Measurements from ENCODE around the gene SMLR1.
"Not testable (repeated sequence)": the region's sequence is repeated elsewhere in the genome, so short reads cannot be mapped to it uniquely, and the experiment has no call there.

Gene SMLR1

GRCh38 chr6:130794010-130794697 lies 33.1 kb upstream of the SMLR1 start:
- Histone ChIP-seq H3K9me3 (ENCODE audit: control insufficient read depth, low read length) (peaks cover 1% of the 10 kb centered on the region), H3K9ac (no peak overlapping the region), H2AFZ (no peak overlapping the region), H3K4me1 (no peaks in the 10 kb centered on the region), H3K27ac (no peak overlapping the region), H3K4me2 (ENCODE audit: low read length) (no peak overlapping the region), H3K79me2 (no peaks in the 10 kb centered on the region), H3K4me3 (ENCODE audit: low read depth, low read length) (no peak overlapping the region), H3K27me3 (ENCODE audit: control insufficient read depth, insufficient read depth, low read length) (no peaks in the 10 kb centered on the region), H3K36me3 (ENCODE audit: control insufficient read depth, insufficient read depth, low read length) (no peaks in the 10 kb centered on the region)
- no peak for TF ChIP-seq CTCF (IDR thresholded peaks at IDR 0.05)

GRCh38 chr6:130794738-130795137 lies 32.5 kb upstream of the SMLR1 start:
- H3K9me3 ChIP-seq (ENCODE audit: control insufficient read depth, low read length) = peaks cover 4% of the 10 kb centered on the region
- no peak overlapping the region for H3K27ac ChIP-seq
- H3K27me3 ChIP-seq (ENCODE audit: control insufficient read depth, insufficient read depth, low read length) = no peaks in the 10 kb centered on the region
- no peak for TF ChIP-seq CTCF (IDR thresholded peaks at IDR 0.05)
- no peaks in the 10 kb centered on the region for H3K36me3 ChIP-seq (ENCODE audit: control insufficient read depth, insufficient read depth, low read length)
- H3K4me1 ChIP-seq = no peaks in the 10 kb centered on the region
- no peak overlapping the region for H3K4me3 ChIP-seq (ENCODE audit: low read depth, low read length)
- no peak overlapping the region for H2AFZ ChIP-seq
- no peak overlapping the region for H3K4me2 ChIP-seq (ENCODE audit: low read length)
- no peaks in the 10 kb centered on the region for H3K79me2 ChIP-seq
- H3K9ac ChIP-seq = no peak overlapping the region

GRCh38 chr6:130796313-130796905 lies 30.8 kb upstream of the SMLR1 start:
- H3K27me3 ChIP-seq (ENCODE audit: control insufficient read depth, insufficient read depth, low read length) = no peaks in the 10 kb centered on the region
- no peak for TF ChIP-seq CTCF (IDR thresholded peaks at IDR 0.05)
- H3K4me1 ChIP-seq = no peaks in the 10 kb centered on the region
- H3K79me2 ChIP-seq = no peaks in the 10 kb centered on the region
- H3K9me3 ChIP-seq (ENCODE audit: control insufficient read depth, low read length) = peaks cover 7% of the 10 kb centered on the region
- no peak overlapping the region for H3K27ac ChIP-seq
- H3K4me2 ChIP-seq (ENCODE audit: low read length) = no peak overlapping the region
- H2AFZ ChIP-seq = no peak overlapping the region
- no peak overlapping the region for H3K9ac ChIP-seq
- H3K4me3 ChIP-seq (ENCODE audit: low read depth, low read length) = no peak overlapping the region
- no peaks in the 10 kb centered on the region for H3K36me3 ChIP-seq (ENCODE audit: control insufficient read depth, insufficient read depth, low read length)

GRCh38 chr6:130797061-130797460 lies 30.1 kb upstream of the SMLR1 start:
- H3K36me3 ChIP-seq (ENCODE audit: control insufficient read depth, insufficient read depth, low read length) = no peaks in the 10 kb centered on the region
- H3K4me2 ChIP-seq (ENCODE audit: low read length) = no peak overlapping the region
- peaks cover 7% of the 10 kb centered on the region for H3K9me3 ChIP-seq (ENCODE audit: control insufficient read depth, low read length)
- no peak for TF ChIP-seq CTCF (IDR thresholded peaks at IDR 0.05)
- no peak overlapping the region for H3K4me3 ChIP-seq (ENCODE audit: low read depth, low read length)
- no peaks in the 10 kb centered on the region for H3K4me1 ChIP-seq
- no peak overlapping the region for H3K9ac ChIP-seq
- H3K79me2 ChIP-seq = no peaks in the 10 kb centered on the region
- H3K27ac ChIP-seq = no peak overlapping the region
- no peaks in the 10 kb centered on the region for H3K27me3 ChIP-seq (ENCODE audit: control insufficient read depth, insufficient read depth, low read length)
- H2AFZ ChIP-seq = no peak overlapping the region

GRCh38 chr6:130801368-130801767 lies 25.8 kb upstream of the SMLR1 start:
- H2AFZ ChIP-seq; H3K79me2 ChIP-seq; H3K27me3 ChIP-seq (ENCODE audit: control insufficient read depth, insufficient read depth, low read length); H3K27ac ChIP-seq; H3K4me3 ChIP-seq (ENCODE audit: low read depth, low read length); H3K4me1 ChIP-seq; H3K4me2 ChIP-seq (ENCODE audit: low read length); H3K9ac ChIP-seq; H3K36me3 ChIP-seq (ENCODE audit: control insufficient read depth, insufficient read depth, low read length); H3K9me3 ChIP-seq (ENCODE audit: control insufficient read depth, low read length): not testable (repeated sequence)
